Measurements from ENCODE around the gene AKAP8L. TPM values are rescaled to one million over a fixed set of nuclear protein-coding genes. Genes with fewer than 3 reads are reported as not detected.

AKAP8L gene
- total and polyA plus RNA-seq, 4 donors = 16.4 to 67.1 (median 42.9) TPM

DNA sequence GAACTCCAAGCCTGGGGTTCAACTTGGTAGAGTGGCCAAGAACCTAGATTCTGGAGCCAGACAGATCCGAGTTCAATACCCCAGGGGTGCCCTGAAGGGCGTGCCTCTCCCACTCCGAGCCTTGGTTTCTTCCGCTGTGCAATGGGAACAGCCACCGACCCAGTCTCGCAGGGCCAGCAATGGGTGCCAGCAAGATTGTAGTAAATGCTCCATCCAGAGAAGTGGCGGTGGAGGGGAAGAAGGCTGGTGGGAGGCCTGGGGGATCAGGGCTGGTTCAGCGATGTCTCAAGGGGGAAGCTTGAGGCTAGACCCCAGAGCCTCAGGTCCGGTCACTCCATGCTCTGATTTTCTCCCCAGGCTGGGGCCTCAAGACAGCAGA is 26.4 kb upstream of the AKAP8L start:
- no peak overlapping the region for H3K4me3 ChIP-seq (ENCODE audit: low read depth in 1 of 3, low read length in 3 of 3)
- no peaks in the 10 kb centered on the region for H3K27me3 ChIP-seq (ENCODE audit: control insufficient read depth in 4 of 4, insufficient read depth in 4 of 4, low read length in 3 of 4)
- no peaks in the 10 kb centered on the region for H3K9me3 ChIP-seq (ENCODE audit: control insufficient read depth in 4 of 4, low read length in 3 of 4)
- 93% methylated on average over 9 of the region's 9 CpGs for WGBS
- H3K36me3 ChIP-seq (ENCODE audit: control insufficient read depth in 4 of 4, insufficient read depth in 3 of 4, low read depth in 1 of 4, low read length in 3 of 4) = no peaks in the 10 kb centered on the region
- TF ChIP-seq RAD21 (IDR thresholded peaks at IDR 0.05) (no peak), YY1 (IDR thresholded peaks at IDR 0.05) (no peak), RXRA (IDR thresholded peaks at IDR 0.05) (no peak), SP1 (IDR thresholded peaks at IDR 0.05) (no peak), HNF4G (IDR thresholded peaks at IDR 0.05) (no peak), GABPA (IDR thresholded peaks at IDR 0.05 in 1 of 2, conservative IDR thresholded peaks at IDR 0.05 in 1 of 2) (no peak), EGR1 (IDR thresholded peaks at IDR 0.05; ENCODE audit: low read depth in 2 of 2) (no peak), FOXA1 (IDR thresholded peaks at IDR 0.05) (no peak), JUND (IDR thresholded peaks at IDR 0.05) (no peak), TAF1 (conservative IDR thresholded peaks at IDR 0.05) (no peak), FOXA2 (IDR thresholded peaks at IDR 0.05) (no peak), CTCF (IDR thresholded peaks at IDR 0.05; ENCODE audit: low read depth, low read length, missing input control) (no peak), NR2F2 (IDR thresholded peaks at IDR 0.05) (no peak), HNF4A (conservative IDR thresholded peaks at IDR 0.05) (no peak)
- TF ChIP-seq, protein P1, sequence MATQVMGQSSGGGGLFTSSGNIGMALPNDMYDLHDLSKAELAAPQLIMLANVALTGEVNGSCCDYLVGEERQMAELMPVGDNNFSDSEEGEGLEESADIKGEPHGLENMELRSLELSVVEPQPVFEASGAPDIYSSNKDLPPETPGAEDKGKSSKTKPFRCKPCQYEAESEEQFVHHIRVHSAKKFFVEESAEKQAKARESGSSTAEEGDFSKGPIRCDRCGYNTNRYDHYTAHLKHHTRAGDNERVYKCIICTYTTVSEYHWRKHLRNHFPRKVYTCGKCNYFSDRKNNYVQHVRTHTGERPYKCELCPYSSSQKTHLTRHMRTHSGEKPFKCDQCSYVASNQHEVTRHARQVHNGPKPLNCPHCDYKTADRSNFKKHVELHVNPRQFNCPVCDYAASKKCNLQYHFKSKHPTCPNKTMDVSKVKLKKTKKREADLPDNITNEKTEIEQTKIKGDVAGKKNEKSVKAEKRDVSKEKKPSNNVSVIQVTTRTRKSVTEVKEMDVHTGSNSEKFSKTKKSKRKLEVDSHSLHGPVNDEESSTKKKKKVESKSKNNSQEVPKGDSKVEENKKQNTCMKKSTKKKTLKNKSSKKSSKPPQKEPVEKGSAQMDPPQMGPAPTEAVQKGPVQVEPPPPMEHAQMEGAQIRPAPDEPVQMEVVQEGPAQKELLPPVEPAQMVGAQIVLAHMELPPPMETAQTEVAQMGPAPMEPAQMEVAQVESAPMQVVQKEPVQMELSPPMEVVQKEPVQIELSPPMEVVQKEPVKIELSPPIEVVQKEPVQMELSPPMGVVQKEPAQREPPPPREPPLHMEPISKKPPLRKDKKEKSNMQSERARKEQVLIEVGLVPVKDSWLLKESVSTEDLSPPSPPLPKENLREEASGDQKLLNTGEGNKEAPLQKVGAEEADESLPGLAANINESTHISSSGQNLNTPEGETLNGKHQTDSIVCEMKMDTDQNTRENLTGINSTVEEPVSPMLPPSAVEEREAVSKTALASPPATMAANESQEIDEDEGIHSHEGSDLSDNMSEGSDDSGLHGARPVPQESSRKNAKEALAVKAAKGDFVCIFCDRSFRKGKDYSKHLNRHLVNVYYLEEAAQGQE (IDR thresholded peaks at IDR 0.05) = no peak
- TF ChIP-seq, protein P2, sequence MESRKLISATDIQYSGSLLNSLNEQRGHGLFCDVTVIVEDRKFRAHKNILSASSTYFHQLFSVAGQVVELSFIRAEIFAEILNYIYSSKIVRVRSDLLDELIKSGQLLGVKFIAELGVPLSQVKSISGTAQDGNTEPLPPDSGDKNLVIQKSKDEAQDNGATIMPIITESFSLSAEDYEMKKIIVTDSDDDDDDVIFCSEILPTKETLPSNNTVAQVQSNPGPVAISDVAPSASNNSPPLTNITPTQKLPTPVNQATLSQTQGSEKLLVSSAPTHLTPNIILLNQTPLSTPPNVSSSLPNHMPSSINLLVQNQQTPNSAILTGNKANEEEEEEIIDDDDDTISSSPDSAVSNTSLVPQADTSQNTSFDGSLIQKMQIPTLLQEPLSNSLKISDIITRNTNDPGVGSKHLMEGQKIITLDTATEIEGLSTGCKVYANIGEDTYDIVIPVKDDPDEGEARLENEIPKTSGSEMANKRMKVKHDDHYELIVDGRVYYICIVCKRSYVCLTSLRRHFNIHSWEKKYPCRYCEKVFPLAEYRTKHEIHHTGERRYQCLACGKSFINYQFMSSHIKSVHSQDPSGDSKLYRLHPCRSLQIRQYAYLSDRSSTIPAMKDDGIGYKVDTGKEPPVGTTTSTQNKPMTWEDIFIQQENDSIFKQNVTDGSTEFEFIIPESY (IDR thresholded peaks at IDR 0.05) = no peak
- TF ChIP-seq, protein P3, sequence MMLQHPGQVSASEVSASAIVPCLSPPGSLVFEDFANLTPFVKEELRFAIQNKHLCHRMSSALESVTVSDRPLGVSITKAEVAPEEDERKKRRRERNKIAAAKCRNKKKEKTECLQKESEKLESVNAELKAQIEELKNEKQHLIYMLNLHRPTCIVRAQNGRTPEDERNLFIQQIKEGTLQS (IDR thresholded peaks at IDR 0.05) = no peak
- TF ChIP-seq, protein P4, sequence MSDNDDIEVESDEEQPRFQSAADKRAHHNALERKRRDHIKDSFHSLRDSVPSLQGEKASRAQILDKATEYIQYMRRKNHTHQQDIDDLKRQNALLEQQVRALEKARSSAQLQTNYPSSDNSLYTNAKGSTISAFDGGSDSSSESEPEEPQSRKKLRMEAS (IDR thresholded peaks at IDR 0.05) = no peak
- no peak overlapping the region for H3K27ac ChIP-seq (ENCODE audit: low read depth in 1 of 2, low read length in 2 of 2)
- no peak overlapping the region for H3K9ac ChIP-seq (ENCODE audit: low read depth in 1 of 2, low read length in 2 of 2)
- DNase-seq (ENCODE audit: low spot score) = no peak
- H3K4me1 ChIP-seq (ENCODE audit: control insufficient read depth in 4 of 4, insufficient read depth in 4 of 4, low read length in 3 of 4) = peaks cover 6 to 40% (median 35%) of the 10 kb centered on the region in 4 donors
